Motor neuron (in vitro differentiated cells): Measurements from ENCODE around the gene CPNE4. TPM values are rescaled to one million over a fixed set of nuclear protein-coding genes. Genes with fewer than 3 reads are reported as not detected.

Experiments
- ATAC-seq, 8 experiments: fragments of 200-7000 bp; cut with Tn5 transposase; replicated peaks in 6 of 8; 2 replicates each; pipeline ENCODE4 v1.8.0; 2021; ENCODE audit warnings: mild to moderate bottlenecking in 8 of 8, moderate library complexity in 8 of 8
- H3K27ac ChIP-seq, 2 donors: fragments of 250-450 bp; sonication (Bioruptor Pico); 2 replicates each; pipeline ENCODE4 v1.9.0; 2021; ENCODE audit warnings: antibody characterized with exemption in 2 of 2, mild to moderate bottlenecking in 2 of 2, moderate library complexity in 1 of 2
- H3K4me1 ChIP-seq, 2 donors: fragments of 250-450 bp; sonication (Bioruptor Pico); replicated peaks in 1 of 2; 2 replicates each; pipeline ENCODE4 v1.6.1; 2021; ENCODE audit warnings: antibody characterized with exemption in 2 of 2, mild to moderate bottlenecking in 2 of 2, moderate library complexity in 1 of 2
- H3K4me3 ChIP-seq, 5 donors: fragments of 250-450 bp; sonication (Bioruptor Pico); 2 replicates each; pipeline ENCODE4 v1.9.0; 2021; ENCODE audit warnings: antibody characterized with exemption in 5 of 5, mild to moderate bottlenecking in 5 of 5, moderate library complexity in 4 of 5
- WGBS, 10 experiments: fragments of 450-650 bp; shearing (Covaris generic); methylation state at CpG; one replicate each; pipeline ENCODE4 v1.0.0; 2022; 5-methylcytosine and 5-hydroxymethylcytosine counted together
- in situ Hi-C, 9 experiments: fragments of 400-800 bp; cut with MboI; loops; one replicate each; pipeline ENCODE4 v1.15.0; 2021; ENCODE audit warnings: low sequenced_read_pairs in 9 of 9, low pct_unique_long_range_greater_than_20kb in 2 of 9; ENCODE audit not compliant: unreplicated experiment in 9 of 9
- total RNA-seq, 8 experiments: library from RNA; unstranded; fragments of 300-600 nt; gene quantifications; 2 replicates each; pipeline versions ENCODE4 v1.2.3 to v1.2.4, GENCODE V29; 2022

CPNE4 gene
- total RNA-seq, 8 experiments from 2014 or later, result 0.35 to 4.8 (median 1.5) TPM

DNA sequence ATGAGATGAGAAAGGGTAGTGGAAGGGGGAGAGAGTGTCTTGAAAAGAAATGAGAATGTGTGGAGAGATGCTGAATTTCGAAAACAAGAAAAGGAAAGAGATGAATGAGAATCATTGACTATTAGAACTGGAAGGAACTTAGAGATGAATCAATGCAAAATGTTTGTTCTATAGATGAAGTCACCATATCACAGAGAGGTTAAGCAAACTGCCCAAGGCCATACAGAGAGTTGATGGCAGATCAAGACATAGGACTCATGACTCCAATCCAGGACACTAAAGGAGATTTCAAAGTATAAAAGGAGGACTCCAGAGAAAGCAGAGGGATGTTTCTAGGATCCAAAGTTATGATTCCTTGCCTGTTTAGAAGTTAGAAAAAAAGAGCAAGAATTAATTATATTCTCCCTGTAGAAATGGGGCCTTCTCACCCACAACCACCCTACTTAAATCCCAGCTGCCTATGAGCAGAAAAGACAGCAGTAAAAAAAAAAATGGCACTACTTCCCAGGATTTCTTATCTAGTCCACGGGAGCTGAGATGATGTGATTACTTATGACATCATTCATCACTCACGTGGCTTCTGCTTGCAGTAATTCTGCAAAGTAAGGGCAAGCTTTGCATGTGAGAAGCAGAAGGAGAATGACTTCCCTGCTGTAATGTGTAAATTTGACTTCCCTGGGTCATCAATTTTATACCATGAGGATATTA, 321.2 kb downstream of the CPNE4 start:
- Histone ChIP-seq H3K4me3 (no peak overlapping the region), H3K4me1 (peaks cover 0 to 2% of the 10 kb centered on the region in 2 donors), H3K27ac (no peak overlapping the region)
- in situ Hi-C loops, result no loop called here
- peak in 5 of 8 experiments; percentile 75 to 95 (median 81) for ATAC-seq
- 6 to 100% (median 59%) methylated on average over 1 to 3 of the region's 3 CpGs for WGBS, 10 experiments

DNA sequence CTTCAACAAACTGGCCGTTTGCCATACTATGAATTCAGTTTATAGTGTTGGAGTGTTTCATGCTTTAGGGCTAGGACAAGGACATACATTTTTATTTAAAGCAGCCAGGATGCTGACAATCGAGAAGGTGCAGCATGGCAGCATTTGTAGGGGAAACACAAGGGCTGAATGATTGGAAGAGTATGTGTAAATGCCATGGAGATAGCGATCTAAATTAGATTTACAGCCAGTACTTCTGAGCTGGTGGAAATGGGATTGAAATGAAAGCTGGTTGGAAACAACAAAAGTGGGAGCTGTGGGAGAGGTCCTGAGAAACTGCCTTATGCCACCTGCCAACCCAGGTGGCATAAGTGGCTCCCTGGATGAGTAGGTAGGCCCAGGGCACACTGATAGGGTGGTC, 322.2 kb downstream of the CPNE4 start:
- Histone ChIP-seq H3K4me1 (peaks cover 0 to 2% of the 10 kb centered on the region in 2 donors), H3K4me3 (no peak overlapping the region), H3K27ac (no peak overlapping the region)
- ATAC-seq, result no peak
- WGBS, 10 experiments, result 15 to 100% (median 70%) methylated on average over 1 to 3 of the region's 3 CpGs
- in situ Hi-C loops, result no loop called here

DNA sequence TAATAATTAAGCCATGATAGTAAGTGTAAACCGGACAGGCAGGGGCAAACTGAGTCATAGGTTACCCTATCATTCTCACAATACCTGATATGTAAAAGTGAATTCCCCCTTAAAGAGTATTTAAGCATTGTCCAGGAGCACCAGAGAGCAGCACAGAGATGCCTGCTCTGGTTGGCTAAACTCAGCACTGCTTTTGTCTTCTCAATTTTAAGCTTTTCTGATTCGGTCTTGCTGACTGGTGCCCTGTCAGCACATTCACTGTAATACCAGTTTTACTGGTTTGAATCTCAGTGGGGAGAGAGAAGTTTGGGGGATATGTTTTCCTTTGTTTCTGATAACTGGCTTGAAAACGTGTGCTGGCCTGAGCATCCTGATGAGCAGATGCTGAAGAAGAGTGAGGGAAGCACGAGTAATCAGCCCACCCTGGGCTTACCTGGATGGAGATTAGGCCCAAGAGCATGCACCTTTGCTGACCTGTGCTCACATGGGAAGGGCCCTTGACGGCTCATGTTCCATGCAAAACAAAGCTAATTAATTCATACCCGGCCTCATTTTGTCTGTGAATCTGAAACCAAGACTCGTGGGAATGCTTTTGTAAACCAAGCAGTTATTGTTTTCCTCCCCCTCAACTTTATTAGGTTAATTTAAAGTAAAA, 323.6 kb downstream of the CPNE4 start:
- H3K27ac ChIP-seq, result no peak overlapping the region
- 0 to 97% (median 51%) methylated on average over 1 to 6 of the region's 7 CpGs for WGBS, 10 experiments
- H3K4me1 ChIP-seq, result peaks cover 0 to 2% of the 10 kb centered on the region in 2 donors
- no peak for ATAC-seq
- no peak overlapping the region for H3K4me3 ChIP-seq
- in situ Hi-C loops, result no loop called here

DNA sequence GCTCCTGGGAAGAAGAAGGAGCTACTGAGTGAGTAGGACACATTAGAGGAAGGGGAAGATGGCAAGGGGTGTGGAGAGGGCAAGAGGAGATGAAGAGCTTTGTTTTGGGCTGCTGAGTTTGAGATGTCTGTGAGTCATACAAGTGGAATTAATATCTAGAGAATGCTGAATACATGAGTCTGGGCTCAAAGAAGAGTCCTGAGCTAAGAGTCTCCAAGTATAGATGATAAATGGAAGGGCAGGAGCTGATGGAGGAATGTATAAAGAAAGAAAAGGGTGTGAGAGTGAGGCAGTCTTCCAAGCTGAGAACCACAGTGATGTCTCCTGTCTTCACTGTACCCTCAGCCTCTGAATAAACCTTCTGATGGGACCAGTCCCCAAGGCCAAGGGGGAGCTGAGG, 326.6 kb downstream of the CPNE4 start:
- in situ Hi-C loops, result no loop called here
- Histone ChIP-seq H3K4me1 (peaks cover 5 to 15% of the 10 kb centered on the region in 2 donors), H3K4me3 (no peak overlapping the region), H3K27ac (no peak overlapping the region)
- no peak for ATAC-seq

DNA sequence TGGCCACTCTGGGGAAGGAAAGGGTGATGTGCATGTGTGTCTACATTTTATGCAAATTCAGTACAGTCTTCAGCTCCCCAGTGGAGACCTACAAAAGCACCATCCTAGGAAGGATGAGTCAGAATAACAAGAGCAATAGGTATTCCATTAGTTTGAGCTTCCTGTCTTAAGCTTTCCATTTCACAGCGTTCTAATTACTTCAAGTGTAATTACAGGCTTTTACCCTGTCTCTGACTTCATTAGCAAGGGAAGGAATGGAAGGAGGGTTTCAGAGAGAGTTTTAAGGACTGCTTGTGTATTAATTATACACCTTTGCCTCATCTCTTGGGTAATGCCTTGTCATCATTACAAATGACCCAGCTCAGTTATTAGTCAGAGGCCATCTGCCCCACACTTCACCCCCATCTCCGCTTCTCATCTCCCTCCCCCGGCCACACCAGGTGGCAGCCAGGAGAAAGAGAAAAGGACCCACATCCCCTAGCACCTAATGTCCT, 329.2 kb downstream of the CPNE4 start:
- no peak overlapping the region for H3K27ac ChIP-seq
- in situ Hi-C loops, result no loop called here
- WGBS, 10 experiments, result 0 to 47% (median 12%) methylated on average over 1 to 2 of the region's 3 CpGs; no CpG with 5 or more reads in 4 of the 10 experiments
- peaks cover 5 to 15% of the 10 kb centered on the region in 2 donors for H3K4me1 ChIP-seq
- H3K4me3 ChIP-seq, result no peak overlapping the region
- ATAC-seq, result peak in 7 of 8 experiments; percentile 47 to 95 (median 90)

DNA sequence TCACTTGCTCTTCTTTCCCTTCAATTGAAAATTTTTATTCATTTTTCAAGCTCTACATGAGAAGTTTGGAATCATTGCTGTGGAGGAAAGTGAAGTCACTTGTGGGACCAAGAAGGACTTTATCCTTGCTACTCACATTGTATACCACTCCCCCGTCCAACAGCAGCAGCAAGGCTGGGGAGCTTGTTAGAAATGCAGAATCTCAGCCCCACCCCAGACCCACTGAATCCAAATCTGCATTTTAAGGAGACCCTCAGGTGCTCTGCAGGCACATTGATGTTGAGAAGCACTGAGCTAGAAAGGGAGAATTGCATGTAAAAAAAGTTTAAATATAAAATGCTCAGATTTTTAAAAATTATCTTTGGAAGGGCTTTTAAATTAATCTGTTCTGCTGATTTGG, 329.7 kb downstream of the CPNE4 start:
- peaks cover 5 to 15% of the 10 kb centered on the region in 2 donors for H3K4me1 ChIP-seq
- no peak for ATAC-seq
- in situ Hi-C loops, result no loop called here
- no peak overlapping the region for H3K27ac ChIP-seq
- no peak overlapping the region for H3K4me3 ChIP-seq
- WGBS, 10 experiments, result 33% methylated on average over 1 of the region's 1 CpG; no CpG with 5 or more reads in 9 of the 10 experiments

DNA sequence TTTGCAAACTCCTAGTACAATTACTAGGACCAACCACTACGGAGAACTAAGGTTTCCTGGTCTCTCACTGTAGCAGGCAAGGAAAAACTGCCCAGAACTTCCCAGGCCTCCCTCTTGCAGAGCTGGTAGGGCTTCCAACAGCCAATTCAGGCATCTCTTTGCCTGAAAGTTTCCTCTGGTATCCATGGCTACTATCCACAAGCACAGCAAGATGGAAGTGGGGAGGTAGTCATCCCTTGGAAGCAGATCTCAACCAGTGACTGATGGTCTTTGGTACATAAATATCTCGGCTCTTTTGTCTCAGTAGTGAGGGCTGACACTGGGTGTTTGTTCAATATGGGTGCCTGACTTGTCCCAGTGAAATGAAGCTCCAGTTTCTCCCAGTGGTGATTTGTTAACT, 330.7 kb downstream of the CPNE4 start:
- Histone ChIP-seq H3K4me3 (no peak overlapping the region), H3K4me1 (peaks cover 5 to 15% of the 10 kb centered on the region in 2 donors), H3K27ac (no peak overlapping the region)
- ATAC-seq, result peak in 1 of 8 experiments; percentile 66
- in situ Hi-C loops, result no loop called here
- 0 to 80% (median 42%) methylated on average over 1 to 2 of the region's 2 CpGs; no CpG with 5 or more reads in 3 of the 10 experiments for WGBS, 10 experiments

DNA sequence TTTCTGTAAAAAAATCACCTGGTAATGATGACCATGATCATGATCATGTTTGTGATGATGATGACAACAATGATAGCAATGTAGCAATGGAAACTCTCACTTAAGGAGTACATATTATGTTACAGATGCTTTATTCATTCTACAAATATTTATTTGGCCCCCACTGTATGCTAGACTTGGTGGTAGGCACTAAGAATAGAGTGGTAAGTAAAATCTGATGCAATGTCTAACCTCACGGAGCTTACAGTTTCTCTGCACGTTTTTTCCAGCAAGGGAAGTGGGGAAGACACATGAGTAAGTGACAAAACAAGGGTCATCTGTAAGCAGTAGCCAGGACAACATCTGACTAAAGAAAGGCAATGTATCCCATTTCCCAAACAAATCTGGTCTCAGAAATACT, 332.7 kb downstream of the CPNE4 start:
- in situ Hi-C loops, result no loop called here
- no peak for ATAC-seq
- no peak overlapping the region for H3K27ac ChIP-seq
- 0 to 100% (median 53%) methylated on average over 1 to 2 of the region's 2 CpGs; no CpG with 5 or more reads in 1 of the 10 experiments for WGBS, 10 experiments
- H3K4me3 ChIP-seq, result no peak overlapping the region
- H3K4me1 ChIP-seq, result peaks cover 5 to 15% of the 10 kb centered on the region in 2 donors

DNA sequence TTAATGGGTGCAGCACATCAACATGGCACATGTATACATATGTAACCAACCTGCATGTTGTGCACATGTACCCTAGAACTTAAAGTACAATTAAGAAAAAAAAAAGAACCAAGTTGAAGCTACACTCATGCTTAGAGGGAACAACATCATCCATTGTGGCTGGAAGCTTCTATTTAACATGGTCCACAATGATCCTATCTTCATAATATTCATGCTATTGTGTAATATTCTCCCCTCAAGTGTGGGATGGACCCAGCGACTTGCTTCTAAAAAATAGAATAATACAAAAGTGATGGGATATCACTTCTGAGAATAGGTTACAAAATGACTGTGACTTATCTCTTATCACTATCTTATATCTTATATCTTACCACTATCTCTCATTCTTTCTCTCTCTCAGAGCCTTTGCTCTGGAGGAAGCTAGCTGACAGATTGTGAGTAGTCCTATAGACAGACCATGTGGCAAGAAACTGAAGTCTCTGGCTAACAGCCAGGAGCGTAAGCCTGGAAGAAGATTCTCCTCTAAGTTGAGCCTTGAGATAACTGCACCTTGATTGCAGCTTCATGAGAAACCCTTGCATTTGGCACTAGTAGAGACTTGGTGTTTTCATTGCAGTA, 333.6 kb downstream of the CPNE4 start:
- no peak for ATAC-seq
- Histone ChIP-seq H3K4me3 (no peak overlapping the region), H3K4me1 (peaks cover 5 to 15% of the 10 kb centered on the region in 2 donors), H3K27ac (no peak overlapping the region)
- in situ Hi-C loops, result no loop called here
- 0 to 100% (median 50%) methylated on average over 1 to 2 of the region's 2 CpGs for WGBS, 10 experiments

DNA sequence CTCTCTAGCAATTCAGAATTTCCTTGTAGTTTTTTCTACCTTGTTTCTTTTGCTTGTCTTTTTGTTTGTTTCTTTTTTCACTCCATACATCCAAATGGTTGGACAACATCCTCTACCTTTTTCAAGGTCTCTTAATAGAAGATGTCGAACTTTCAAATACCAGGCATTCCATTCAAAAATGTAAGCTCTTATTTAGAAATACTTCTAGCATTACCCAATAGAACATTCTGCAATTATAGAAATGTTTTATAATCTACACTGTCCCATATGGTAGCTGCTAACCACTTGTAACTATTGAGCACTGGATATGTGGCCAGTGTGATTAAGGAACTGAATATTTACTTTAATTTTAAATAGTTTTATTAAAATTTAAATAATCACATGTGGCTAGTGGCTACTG, 335.8 kb downstream of the CPNE4 start:
- in situ Hi-C loops, result no loop called here
- 0 to 100% (median 93%) methylated on average over 1 of the region's 1 CpG for WGBS, 10 experiments
- no peak for ATAC-seq

DNA sequence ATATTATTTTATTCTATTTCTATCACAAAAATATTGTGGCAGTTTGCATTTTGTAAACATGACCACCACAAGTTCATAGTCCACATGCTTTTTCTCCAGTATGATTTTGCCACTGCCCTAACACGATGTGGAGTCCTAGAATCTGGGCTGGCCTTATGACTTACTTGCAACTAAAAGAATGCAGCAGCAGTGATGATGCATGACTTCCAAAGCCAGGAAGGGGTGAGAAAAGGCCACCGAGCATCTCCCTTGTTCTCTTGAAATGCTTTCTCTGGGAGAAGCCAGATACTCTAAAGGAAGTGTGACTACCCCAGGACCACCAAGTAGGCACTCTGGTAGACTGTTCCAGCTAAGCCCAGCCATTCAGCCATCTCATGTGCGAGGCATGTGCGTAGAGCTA, 340.4 kb downstream of the CPNE4 start:
- H3K4me3 ChIP-seq, result no peak overlapping the region
- no peak overlapping the region for H3K27ac ChIP-seq
- WGBS, 10 experiments, result 39 to 100% (median 86%) methylated on average over 1 to 4 of the region's 4 CpGs; no CpG with 5 or more reads in 3 of the 10 experiments
- in situ Hi-C loops, result no loop called here
- ATAC-seq, result no peak
- H3K4me1 ChIP-seq, result no peaks in the 10 kb centered on the region

More for the DNA sequence above, 335.8 kb downstream of the CPNE4 start:
- no peak overlapping the region for H3K27ac ChIP-seq
- H3K4me3 ChIP-seq, result no peak overlapping the region
- peaks cover 0 to 2% of the 10 kb centered on the region in 2 donors for H3K4me1 ChIP-seq

DNA sequence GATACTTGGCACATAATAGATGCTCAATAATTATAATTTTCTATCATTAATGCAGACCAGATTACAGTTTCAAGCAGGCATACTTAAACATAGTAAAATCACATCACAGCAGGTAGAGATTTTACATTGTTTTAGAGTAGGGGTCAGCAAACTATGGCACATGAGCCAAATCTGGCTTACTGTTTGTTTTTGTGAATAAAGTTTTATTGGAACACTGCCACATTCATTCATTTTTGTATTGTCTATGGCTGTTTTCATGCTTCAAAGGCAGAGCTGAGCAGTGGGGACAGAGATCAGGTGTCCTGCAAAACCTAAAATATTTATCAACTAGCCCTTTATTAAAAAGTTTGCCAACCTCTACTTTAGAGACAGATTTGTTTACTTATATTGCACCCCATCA, 342.5 kb downstream of the CPNE4 start:
- Histone ChIP-seq H3K27ac (no peak overlapping the region), H3K4me3 (no peak overlapping the region), H3K4me1 (no peaks in the 10 kb centered on the region)
- ATAC-seq, result no peak
- in situ Hi-C loops, result no loop called here

DNA sequence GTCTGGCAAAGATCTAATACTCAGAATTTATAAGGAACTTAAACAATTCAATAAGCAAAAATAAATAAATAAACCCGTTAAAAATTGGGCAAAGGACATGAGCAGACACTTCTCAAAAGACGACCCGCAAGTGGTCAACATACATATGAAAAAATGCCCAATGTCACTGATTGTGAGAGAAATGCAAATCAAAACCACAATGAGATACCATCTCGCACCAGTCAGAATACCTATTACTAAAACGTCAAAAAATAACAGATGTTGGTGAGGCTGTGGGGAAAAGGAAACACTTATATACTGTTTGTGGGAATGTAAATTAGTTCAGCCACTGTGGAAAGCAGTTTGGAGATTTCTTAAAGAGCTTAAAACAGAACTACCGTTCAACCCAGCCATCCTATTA, 344.0 kb downstream of the CPNE4 start:
- H3K27ac ChIP-seq, result no peak overlapping the region
- no peaks in the 10 kb centered on the region for H3K4me1 ChIP-seq
- in situ Hi-C loops, result no loop called here
- H3K4me3 ChIP-seq, result no peak overlapping the region
- WGBS, 10 experiments, result 48 to 94% (median 86%) methylated on average over 2 to 6 of the region's 6 CpGs
- ATAC-seq, result no peak
